Breast epithelium (tissue), 4 donors: Measurements from ENCODE around the gene ITGA2B. TPM values are rescaled to one million over a fixed set of nuclear protein-coding genes. Genes with fewer than 3 reads are reported as not detected.

Experiments used
- DNase-seq, 2 donors: peaks; one replicate each; pipeline ENCODE4 v3.0.0-alpha.2; 2019; ENCODE audit warnings: low spot score in 2 of 2
- H3K27ac ChIP-seq, 2 donors: fragments of 200-600 bp; sonication (generic) in 1 of 2; one replicate each; pipeline ENCODE4 v1.5.1; 2016 to 2019; ENCODE audit warnings: mild to moderate bottlenecking in 1 of 2
- H3K27me3 ChIP-seq, 2 donors: fragments of 200-600 bp; sonication (generic) in 1 of 2; one replicate each; pipeline versions ENCODE4 v1.5.1 to v1.6.0; 2017 to 2019; ENCODE audit warnings: control low read depth in 1 of 2, mild to moderate bottlenecking in 1 of 2
- H3K36me3 ChIP-seq: fragments of 200-600 bp; one replicate; pipeline ENCODE4 v1.5.1; 2019
- H3K4me1 ChIP-seq, 2 donors: fragments of 200-600 bp; sonication (generic); one replicate each; pipeline ENCODE4 v1.5.1; 2016 to 2019; ENCODE audit warnings: control low read depth in 1 of 2
- H3K4me3 ChIP-seq, 3 donors: fragments of 200-600 bp; sonication (generic); 1 replicate in 2 of 3; 2 replicates in 1 of 3; pipeline ENCODE4 v1.5.1; 2016 to 2019; ENCODE audit warnings: mild to moderate bottlenecking in 3 of 3, moderate library complexity in 2 of 3
- H3K9me3 ChIP-seq, 2 donors: fragments of 200-600 bp; sonication (generic) in 1 of 2; one replicate each; pipeline ENCODE4 v1.5.1; 2016 to 2019; ENCODE audit warnings: control low read depth in 1 of 2
- POLR2A ChIP-seq: fragments of 450-650 bp; IDR thresholded peaks from one replicate; pipeline ENCODE4 v1.6.1; 2016; ENCODE audit warnings: antibody characterized with exemption, mild to moderate bottlenecking, moderate library complexity
- POLR2AphosphoS5 ChIP-seq, 3 donors: sonication (generic); formaldehyde crosslinking; IDR thresholded peaks; one replicate each; pipeline ENCODE4 v1.6.1; 2017; ENCODE audit warnings: antibody characterized with exemption in 3 of 3
- intact Hi-C: fragments of 100-400 bp; cut with DNase I; formaldehyde crosslinking; loops from one replicate; pipeline ENCODE4 v1.15.1; 2023; ENCODE audit warnings: low total_unique reads
- total RNA-seq, 3 donors: library from RNA; depleted of rRNA; stranded (reverse); fragments of >200 nt; gene quantifications; one replicate each; pipeline ENCODE4 v1.1.0, GENCODE V29; 2016
- TF ChIP-seq, protein P1 (sequence below), 3 donors: fragments of 450-650 bp; IDR thresholded peaks; one replicate each; pipeline ENCODE4 v1.5.1; 2016 to 2017; ENCODE audit warnings: antibody characterized with exemption in 3 of 3, mild to moderate bottlenecking in 3 of 3, moderate library complexity in 3 of 3

The ITGA2B gene
- total RNA-seq, 3 donors from 2014 or later: 0.66 to 1.2 (median 1.1) TPM

DNA sequence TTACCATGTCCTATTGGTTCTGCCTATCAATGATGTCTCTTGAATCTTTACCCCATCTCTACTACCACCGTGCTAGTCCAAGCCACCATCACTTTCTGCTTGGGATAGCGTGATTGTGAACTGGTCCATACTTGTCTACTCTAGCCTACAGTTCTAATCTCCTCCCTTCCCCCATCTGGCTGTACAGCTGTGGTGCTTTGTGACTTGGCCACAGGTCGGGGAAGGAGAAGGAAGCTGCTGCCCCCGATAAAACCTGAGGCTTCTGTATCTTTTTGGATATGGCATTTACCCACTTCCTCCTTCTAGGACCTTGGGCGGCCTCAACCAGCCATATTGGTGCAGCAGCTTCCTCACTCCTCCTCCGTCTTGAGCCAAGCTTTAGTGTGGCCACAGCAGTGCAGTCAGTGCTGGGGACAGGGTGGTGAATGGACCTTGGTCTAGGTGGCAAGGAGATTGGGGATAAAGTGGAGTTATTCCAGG lies 314 bp upstream of the ITGA2B start:
- H3K4me1 ChIP-seq: no peaks in the 10 kb centered on the region
- H3K27ac ChIP-seq: no peak overlapping the region
- no peak for DNase-seq
- no peaks in the 10 kb centered on the region for H3K36me3 ChIP-seq
- H3K9me3 ChIP-seq: no peaks in the 10 kb centered on the region
- intact Hi-C loops: no loop called here
- no peaks in the 10 kb centered on the region for H3K27me3 ChIP-seq
- TF ChIP-seq POLR2A (no peak), POLR2AphosphoS5 (IDR thresholded peaks at IDR 0.05) (no peak)
- TF ChIP-seq, protein P1, sequence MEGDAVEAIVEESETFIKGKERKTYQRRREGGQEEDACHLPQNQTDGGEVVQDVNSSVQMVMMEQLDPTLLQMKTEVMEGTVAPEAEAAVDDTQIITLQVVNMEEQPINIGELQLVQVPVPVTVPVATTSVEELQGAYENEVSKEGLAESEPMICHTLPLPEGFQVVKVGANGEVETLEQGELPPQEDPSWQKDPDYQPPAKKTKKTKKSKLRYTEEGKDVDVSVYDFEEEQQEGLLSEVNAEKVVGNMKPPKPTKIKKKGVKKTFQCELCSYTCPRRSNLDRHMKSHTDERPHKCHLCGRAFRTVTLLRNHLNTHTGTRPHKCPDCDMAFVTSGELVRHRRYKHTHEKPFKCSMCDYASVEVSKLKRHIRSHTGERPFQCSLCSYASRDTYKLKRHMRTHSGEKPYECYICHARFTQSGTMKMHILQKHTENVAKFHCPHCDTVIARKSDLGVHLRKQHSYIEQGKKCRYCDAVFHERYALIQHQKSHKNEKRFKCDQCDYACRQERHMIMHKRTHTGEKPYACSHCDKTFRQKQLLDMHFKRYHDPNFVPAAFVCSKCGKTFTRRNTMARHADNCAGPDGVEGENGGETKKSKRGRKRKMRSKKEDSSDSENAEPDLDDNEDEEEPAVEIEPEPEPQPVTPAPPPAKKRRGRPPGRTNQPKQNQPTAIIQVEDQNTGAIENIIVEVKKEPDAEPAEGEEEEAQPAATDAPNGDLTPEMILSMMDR (IDR thresholded peaks at IDR 0.05): no peak
- H3K4me3 ChIP-seq: no peak overlapping the region

DNA sequence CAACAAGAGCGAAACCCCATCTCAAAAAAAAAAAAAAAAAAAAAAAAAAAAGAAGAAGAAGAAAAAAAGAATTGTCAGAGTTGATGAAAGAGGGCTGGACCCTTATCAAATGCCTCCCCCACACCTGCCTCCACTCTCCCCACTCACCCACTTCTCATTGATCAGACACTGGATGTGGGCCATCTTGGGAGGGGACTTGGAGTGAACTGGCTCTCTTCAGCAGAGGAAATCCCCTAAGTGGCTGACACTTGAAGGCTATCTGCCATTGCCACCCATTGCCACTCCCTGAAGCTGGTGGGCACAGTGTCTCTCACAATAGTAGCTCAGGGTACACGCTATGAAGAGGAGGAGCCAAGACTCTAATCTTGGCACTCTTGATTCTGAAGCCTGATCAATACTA lies 1.6 kb downstream of the ITGA2B start:
- H3K9me3 ChIP-seq: no peaks in the 10 kb centered on the region
- H3K4me1 ChIP-seq: no peaks in the 10 kb centered on the region
- H3K4me3 ChIP-seq: no peak overlapping the region
- DNase-seq: no peak
- no peaks in the 10 kb centered on the region for H3K36me3 ChIP-seq
- no peak for TF ChIP-seq POLR2A
- H3K27ac ChIP-seq: no peak overlapping the region
- no peaks in the 10 kb centered on the region for H3K27me3 ChIP-seq
- intact Hi-C loops: no loop called here

GRCh38 chr17:44386182-44386525 lies 3.3 kb downstream of the ITGA2B start:
- peak overlapping the region in 2 of 3 donors; percentile 58 to 65 for H3K4me3 ChIP-seq
- H3K36me3 ChIP-seq: no peaks in the 10 kb centered on the region
- TF ChIP-seq POLR2AphosphoS5 (IDR thresholded peaks at IDR 0.05) (no peak), POLR2A (no peak)
- TF ChIP-seq, protein P1 (IDR thresholded peaks at IDR 0.05): no peak
- H3K27me3 ChIP-seq: no peaks in the 10 kb centered on the region
- H3K27ac ChIP-seq: no peak overlapping the region
- H3K9me3 ChIP-seq: no peaks in the 10 kb centered on the region
- intact Hi-C loops: no loop called here
- H3K4me1 ChIP-seq: no peaks in the 10 kb centered on the region
- no peak for DNase-seq

DNA sequence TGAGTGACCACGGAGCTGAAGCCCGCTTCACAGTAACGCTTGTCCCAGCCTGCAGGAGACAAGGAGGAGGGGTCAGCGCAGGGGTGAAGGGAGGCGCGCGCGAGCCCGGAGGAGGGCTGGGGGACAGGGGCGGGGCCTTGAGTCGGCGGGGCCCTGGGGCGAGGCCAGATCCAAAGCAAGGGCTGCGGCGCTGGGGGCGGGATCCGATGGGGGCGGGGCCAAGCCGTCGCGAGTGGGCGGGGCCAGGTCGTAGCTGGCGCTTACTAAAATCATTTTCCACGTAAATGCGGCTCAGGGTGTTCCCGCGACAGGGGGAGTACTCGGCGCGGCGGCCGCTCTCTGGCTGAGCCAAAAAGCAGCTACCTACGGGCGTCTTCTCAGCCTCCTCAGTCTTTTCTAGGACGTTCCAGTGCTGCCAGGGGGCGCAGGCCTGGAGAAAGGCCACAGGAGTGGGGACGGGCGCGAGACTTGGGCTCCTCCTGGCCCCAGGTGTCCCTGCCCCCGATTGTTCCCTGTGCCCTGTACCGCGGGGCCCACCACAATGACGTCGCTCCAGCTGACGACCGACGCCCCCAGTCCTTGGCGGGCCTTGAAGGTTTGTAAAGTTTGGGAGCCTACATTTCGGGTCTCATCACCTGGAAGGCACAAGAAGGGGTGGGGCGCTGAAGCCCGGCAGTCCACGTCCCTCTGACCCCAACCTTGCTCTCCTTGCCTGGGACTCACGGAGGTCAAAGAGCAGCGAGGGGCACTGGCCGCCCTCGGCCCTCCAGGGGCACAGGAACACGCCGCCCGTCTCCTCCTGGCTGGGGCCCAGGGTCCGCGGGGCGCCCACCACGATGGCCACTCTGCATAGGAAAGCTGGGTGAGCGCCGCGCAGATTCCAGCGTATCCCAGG lies 3.9 kb downstream of the ITGA2B start:
- no peak overlapping the region for H3K27ac ChIP-seq
- peak; percentile 57 to 72 for DNase-seq

DNA sequence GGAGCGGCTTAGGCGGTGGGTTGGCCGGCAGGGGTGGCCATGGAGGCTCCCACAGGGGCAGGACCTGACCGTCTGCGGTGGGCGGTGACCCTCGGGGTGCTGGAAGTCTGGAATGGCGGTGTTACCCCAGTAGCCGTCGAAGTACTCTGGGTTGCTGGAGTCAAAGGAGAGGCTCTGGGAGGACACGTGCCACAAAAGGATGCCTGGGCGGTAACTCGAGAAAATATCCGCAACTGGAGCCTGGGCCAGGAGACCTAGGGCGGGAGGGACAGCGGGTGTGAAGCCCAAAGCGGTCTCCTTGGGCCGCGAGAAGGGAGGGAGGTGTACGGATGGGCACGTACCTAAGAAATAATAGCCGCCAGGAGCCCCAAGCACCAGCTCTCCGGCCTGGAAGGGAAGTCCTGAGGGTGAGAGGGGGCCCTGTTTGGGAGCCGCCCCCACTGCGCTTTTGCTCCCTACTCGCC lies 4.6 kb downstream of the ITGA2B start:
- Histone ChIP-seq H3K27ac (no peak overlapping the region), H3K9me3 (no peaks in the 10 kb centered on the region), H3K4me1 (no peaks in the 10 kb centered on the region), H3K4me3 (peak overlapping the region; percentile 32 to 65 (median 58)), H3K36me3 (no peaks in the 10 kb centered on the region), H3K27me3 (no peaks in the 10 kb centered on the region)
- intact Hi-C loops: no loop called here
- TF ChIP-seq POLR2AphosphoS5 (IDR thresholded peaks at IDR 0.05): no peak
- TF ChIP-seq POLR2A: no peak
- TF ChIP-seq, protein P1 (IDR thresholded peaks at IDR 0.05): no peak
- no peak for DNase-seq

More for the DNA sequence above, 3.9 kb downstream of the ITGA2B start:
- intact Hi-C loops: no loop called here
- TF ChIP-seq, protein P1 (IDR thresholded peaks at IDR 0.05): no peak
- no peak for TF ChIP-seq POLR2A
- TF ChIP-seq POLR2AphosphoS5 (IDR thresholded peaks at IDR 0.05): no peak
- no peaks in the 10 kb centered on the region for H3K27me3 ChIP-seq
- peak overlapping the region; percentile 32 to 65 (median 58) for H3K4me3 ChIP-seq
- no peaks in the 10 kb centered on the region for H3K36me3 ChIP-seq
- no peaks in the 10 kb centered on the region for H3K4me1 ChIP-seq
- H3K9me3 ChIP-seq: no peaks in the 10 kb centered on the region
